Stimulated activated CD4-positive, alpha-beta T cell treated with anti-CD3 and anti-CD28 coated beads, Interleukin-1b, Interleukin-23, amount 100 ng/mL, for 4 hours (primary cell): ENCODE data around the gene PLEKHG3.

Experiments
- DNase-seq, 2 donors: peaks; one replicate each; pipeline ENCODE4 v3.0.0-alpha.2; 2020; ENCODE audit warnings: low read depth in 2 of 2

Gene PLEKHG3

GRCh38 chr14:64784006-64784405 is 79.8 kb downstream of the PLEKHG3 start:
- no peak for DNase-seq

- DNase-seq = no peak
Observed at GRCh38 chr14:64786296-64787149, 82.3 kb downstream of the PLEKHG3 start.

GRCh38 chr14:64787619-64788018 is 83.4 kb downstream of the PLEKHG3 start:
- no peak for DNase-seq

- DNase-seq = no peak
Observed at GRCh38 chr14:64788706-64789105, 84.5 kb downstream of the PLEKHG3 start.

- DNase-seq = no peak
Observed at GRCh38 chr14:64789696-64790095, 85.5 kb downstream of the PLEKHG3 start.

GRCh38 chr14:64790478-64790877 is 86.3 kb downstream of the PLEKHG3 start:
- DNase-seq = no peak

GRCh38 chr14:64792231-64792630 is 88.0 kb downstream of the PLEKHG3 start:
- no peak for DNase-seq

- DNase-seq = no peak
Observed at GRCh38 chr14:64792871-64793560, 88.8 kb downstream of the PLEKHG3 start.

GRCh38 chr14:64795211-64795610 is 91.0 kb downstream of the PLEKHG3 start:
- no peak for DNase-seq

GRCh38 chr14:64795921-64796320 is 91.7 kb downstream of the PLEKHG3 start:
- no peak for DNase-seq

- DNase-seq = no peak
Observed at GRCh38 chr14:64796369-64796768, 92.1 kb downstream of the PLEKHG3 start.

GRCh38 chr14:64799555-64799954 is 95.3 kb downstream of the PLEKHG3 start:
- DNase-seq = no peak
